Measurements from ENCODE around the gene PPP1R12B.
"Not testable (repeated sequence)": the region's sequence is repeated elsewhere in the genome, so short reads cannot be mapped to it uniquely, and the experiment has no call there.

GRCh38 chr1:202542415-202542814, 193.9 kb downstream of the PPP1R12B start:
- TF ChIP-seq TCF7L2 (IDR thresholded peaks at IDR 0.05; ENCODE audit: borderline replicate concordance, low read depth, low read length); CTCF (tag by site-specific recombination; IDR thresholded peaks at IDR 0.05); ZNF473 (tag by site-specific recombination; IDR thresholded peaks at IDR 0.05); ZNF416 (tag by site-specific recombination; IDR thresholded peaks at IDR 0.05); FEZF1 (tag by site-specific recombination; IDR thresholded peaks at IDR 0.05); PBX3 (CRISPR knock-in tag; IDR thresholded peaks at IDR 0.05); HOXD13 (CRISPR knock-in tag; IDR thresholded peaks at IDR 0.05; ENCODE audit: borderline replicate concordance); YY1 (tag by site-specific recombination; IDR thresholded peaks at IDR 0.05); ELK4 (IDR thresholded peaks at IDR 0.05; ENCODE audit: borderline replicate concordance, low read depth, low read length); ZEB2 (tag by site-specific recombination; IDR thresholded peaks at IDR 0.05); ZNF280D (tag by site-specific recombination; IDR thresholded peaks at IDR 0.05); ZNF2 (tag by site-specific recombination; IDR thresholded peaks at IDR 0.05); KLF1 (tag by site-specific recombination; IDR thresholded peaks at IDR 0.05); ZNF133 (tag by site-specific recombination; IDR thresholded peaks at IDR 0.05): not testable (repeated sequence)
